Mammary microvascular endothelial cell (primary cell): Measurements from ENCODE around the gene PIAS1. TPM values are rescaled to one million over a fixed set of nuclear protein-coding genes. Genes with fewer than 3 reads are reported as not detected.

Source experiments
- total RNA-seq: library from RNA; depleted of rRNA; stranded (reverse); fragments of >200 nt; gene quantifications from 2 replicates; pipeline ENCODE4 v1.2.3, GENCODE V29; 2015

Gene PIAS1
- 8.0 and 10.3 TPM in 2 replicates for total RNA-seq

GRCh38 chr15:68053701-68054627 lies at the start of gene PIAS1:
PIAS1 (plus strand) TSS chr15:68054315; CDS start chr15:68054327, 12 bp downstream.

GRCh38 chr15:68204776-68205557 lies 150.9 kb downstream of the PIAS1 start, which contains the start of gene CALML4:
CALML4 (minus strand) TSS chr15:68205332; CDS start chr15:68205247, 85 bp downstream.

GRCh38 chr15:68229386-68230156 lies 175.5 kb downstream of the PIAS1 start, which contains the start of gene CLN6:
CLN6 (minus strand) TSS chr15:68229728; CDS start chr15:68229584, 144 bp downstream.

Other genes with a start within 250 kb of the PIAS1 start
- gene SKOR1, start 228.8 kb upstream of the PIAS1 start, total RNA-seq: not detected in 2 replicates
- not detected in 2 replicates for gene RNU6-1, start 214.3 kb upstream of the PIAS1 start, total RNA-seq
- 6.8 and 8.5 TPM in 2 replicates for gene CALML4, start 151.0 kb downstream of the PIAS1 start, total RNA-seq
- 34.8 and 42.4 TPM in 2 replicates for gene CLN6, start 175.4 kb downstream of the PIAS1 start, total RNA-seq
- 23.6 and 23.8 TPM in 2 replicates for gene FEM1B, start 223.4 kb downstream of the PIAS1 start, total RNA-seq